GM20000 (cell line): ENCODE results near the gene YEATS2.
"Not testable (repeated sequence)": the region's sequence is repeated elsewhere in the genome, so short reads cannot be mapped to it uniquely, and the experiment has no call there.

Experiments used
- DNase-seq: peaks from one replicate; pipeline ENCODE4 v3.0.0; 2012; ENCODE audit warnings: low spot score
- CTCF ChIP-seq: IDR thresholded peaks from 2 replicates; pipeline ENCODE4 v1.5.1; 2012; ENCODE audit warnings: mild to moderate bottlenecking, control low read depth; ENCODE audit errors: extremely low read depth, missing control alignments

YEATS2 gene

DNA sequence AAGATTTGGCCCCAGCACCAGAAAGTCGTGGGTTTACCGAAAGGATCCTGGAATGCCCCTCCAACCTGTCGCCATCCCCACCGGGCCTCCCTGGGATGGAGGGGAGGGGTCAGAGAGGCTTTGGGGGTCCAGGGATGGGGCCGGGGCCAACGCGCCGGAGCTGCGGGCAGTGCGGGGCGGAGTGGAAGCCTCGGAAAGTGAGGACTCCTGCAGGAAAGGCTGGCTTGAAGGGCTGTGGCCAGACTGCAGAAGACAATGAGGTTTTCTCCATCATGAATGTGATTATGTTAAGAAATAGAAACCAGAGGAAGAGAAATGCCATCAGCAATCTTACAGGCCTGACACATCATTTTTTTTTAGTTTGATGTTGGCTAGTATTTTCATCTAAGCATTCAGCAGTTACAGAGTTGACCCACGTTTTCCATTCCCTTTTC lies 738 bp downstream of the YEATS2 start:
- no peak for TF ChIP-seq CTCF
- peak; percentile 58 for DNase-seq

DNA sequence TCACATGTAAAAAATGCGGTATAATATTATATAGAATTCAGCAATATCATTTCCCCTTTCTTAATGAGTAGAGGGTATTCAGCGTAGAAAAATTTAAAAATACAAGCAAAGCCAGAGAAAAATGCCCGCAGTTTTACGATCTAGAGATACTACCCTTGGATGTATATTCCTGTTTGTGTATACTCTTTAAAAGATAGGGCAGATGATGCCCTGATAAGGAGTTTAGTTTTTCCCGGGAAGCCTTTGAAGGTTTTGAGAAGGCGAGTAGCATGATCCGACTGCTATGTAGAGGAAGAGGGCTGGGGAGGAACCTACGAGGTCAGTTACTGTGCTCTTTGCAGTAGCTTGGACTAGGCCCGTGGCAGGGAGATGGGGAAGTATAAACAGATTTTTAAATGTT lies 1.2 kb downstream of the YEATS2 start:
- TF ChIP-seq CTCF, result no peak
- peak; percentile 44 for DNase-seq

DNA sequence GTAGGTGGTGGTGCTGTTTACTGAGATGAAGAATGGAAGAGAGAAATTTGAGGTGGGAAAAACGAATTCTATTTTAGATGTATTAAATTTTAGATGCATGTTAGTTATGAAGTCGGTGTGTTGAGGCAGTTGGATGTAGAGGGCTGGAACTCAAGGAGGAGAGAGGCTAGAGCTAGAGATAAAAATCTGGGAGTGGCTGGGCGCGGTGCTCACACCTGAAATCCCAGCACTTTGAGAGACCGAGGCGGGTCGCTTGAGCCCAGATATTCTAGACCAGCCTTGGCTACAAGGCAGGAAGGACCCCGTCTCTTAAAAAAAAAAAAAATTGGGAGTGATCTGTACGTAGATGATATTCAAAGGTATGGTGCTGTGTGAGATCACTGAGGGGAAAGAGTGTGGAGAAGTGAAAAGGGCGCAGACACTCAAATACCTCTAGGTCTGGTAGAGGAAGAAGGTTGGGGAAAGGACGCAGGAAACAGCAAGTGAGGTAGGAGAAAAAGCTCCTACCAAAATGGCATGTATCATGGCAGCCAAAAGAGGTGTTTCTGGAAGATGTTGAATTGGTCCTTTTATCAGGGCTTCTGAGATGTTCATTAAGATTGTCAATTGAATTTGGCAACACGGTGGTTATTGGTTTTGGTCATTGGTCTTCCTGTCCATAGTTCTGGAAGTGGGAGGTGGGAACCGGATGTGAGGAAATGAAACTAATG lies 1.8 kb downstream of the YEATS2 start:
- no peak for TF ChIP-seq CTCF
- DNase-seq, result no peak

- no peak for DNase-seq
- no peak for TF ChIP-seq CTCF
These were observed 4.1 kb downstream of the YEATS2 start for GRCh38 chr3:183701744-183702143.

DNA sequence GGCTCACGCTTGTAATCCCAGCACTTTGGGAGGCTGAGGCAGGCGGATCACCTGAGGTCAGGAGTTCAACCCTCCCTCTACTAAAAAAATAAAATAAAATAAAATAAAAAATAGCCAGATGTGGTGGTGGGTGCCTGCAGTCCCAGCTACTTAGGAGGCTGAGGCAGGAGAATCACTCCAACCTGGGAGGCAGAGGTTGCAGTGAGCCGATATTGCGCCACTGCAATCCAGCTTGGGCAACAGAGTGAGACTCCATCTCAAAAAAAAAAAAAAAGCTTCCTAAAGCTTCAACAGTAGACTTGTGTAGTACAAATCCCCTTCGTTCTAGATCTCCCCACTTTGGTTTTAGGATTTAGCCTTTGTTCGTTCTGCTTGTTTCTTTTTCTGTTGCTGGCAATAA lies 6.3 kb downstream of the YEATS2 start:
- not testable (repeated sequence) for DNase-seq

- TF ChIP-seq CTCF, result no peak
- DNase-seq, result no peak
These were observed 12.6 kb downstream of the YEATS2 start for GRCh38 chr3:183710231-183710630.

- no peak for DNase-seq
- no peak for TF ChIP-seq CTCF
These were observed 13.9 kb downstream of the YEATS2 start for GRCh38 chr3:183711516-183711915.

DNA sequence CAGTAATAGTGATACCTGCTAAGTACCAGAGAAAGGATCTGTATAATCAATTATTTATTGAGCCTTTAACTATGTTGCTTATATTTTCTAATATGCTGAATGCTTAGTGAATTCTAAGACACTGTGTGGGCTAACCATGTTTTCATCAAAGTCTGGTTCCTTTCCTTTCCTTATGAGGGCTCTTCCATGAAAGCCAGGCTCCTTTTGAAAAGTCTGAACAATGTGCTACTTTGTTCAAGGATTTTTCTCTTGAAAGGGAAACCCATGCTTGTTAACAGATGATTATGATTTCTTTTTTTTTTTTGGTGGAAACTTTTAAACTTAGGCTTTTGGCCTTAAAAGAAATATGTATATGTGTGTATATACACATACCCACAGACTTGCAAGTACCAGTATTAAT lies 17.0 kb downstream of the YEATS2 start:
- TF ChIP-seq CTCF, result no peak
- no peak for DNase-seq
